HAP-1 (cell line): ENCODE results near the gene KCNT1.
"Not testable (repeated sequence)": the region's sequence is repeated elsewhere in the genome, so short reads cannot be mapped to it uniquely, and the experiment has no call there.

Source experiments
- DNase-seq, 2 experiments: peaks; one replicate each; pipeline ENCODE4 v3.0.0-alpha.2; 2016 to 2020; ENCODE audit warnings: low spot score in 2 of 2
- H3K27me3 ChIP-seq: fragments of 250-450 bp; sonication (Bioruptor Pico); 2 replicates; pipeline ENCODE4 v1.5.1; 2020; ENCODE audit warnings: low read depth, mild to moderate bottlenecking, moderate library complexity
- H3K36me3 ChIP-seq: fragments of 250-450 bp; sonication (Bioruptor Pico); replicated peaks from 2 replicates; pipeline ENCODE4 v1.5.1; 2020; ENCODE audit warnings: mild to moderate bottlenecking
- H3K4me1 ChIP-seq: fragments of 250-450 bp; sonication (Bioruptor Pico); 2 replicates; pipeline ENCODE4 v1.5.1; 2020; ENCODE audit warnings: mild to moderate bottlenecking
- H3K4me3 ChIP-seq: fragments of 250-450 bp; sonication (Bioruptor Pico); 2 replicates; pipeline ENCODE4 v1.5.1; 2020; ENCODE audit warnings: mild to moderate bottlenecking, moderate library complexity
- H3K9me3 ChIP-seq: fragments of 250-450 bp; sonication (Bioruptor Pico); 2 replicates; pipeline ENCODE4 v1.5.1; 2020; ENCODE audit warnings: mild to moderate bottlenecking, moderate library complexity
- in situ Hi-C: fragments of 300-500 bp; cut with MboI; formaldehyde crosslinking; loops from 3 replicates; pipeline ENCODE4 v1.14.3; 2020; ENCODE audit warnings: low sequenced_read_pairs, inconsistent platforms, mixed read lengths

The KCNT1 gene

DNA sequence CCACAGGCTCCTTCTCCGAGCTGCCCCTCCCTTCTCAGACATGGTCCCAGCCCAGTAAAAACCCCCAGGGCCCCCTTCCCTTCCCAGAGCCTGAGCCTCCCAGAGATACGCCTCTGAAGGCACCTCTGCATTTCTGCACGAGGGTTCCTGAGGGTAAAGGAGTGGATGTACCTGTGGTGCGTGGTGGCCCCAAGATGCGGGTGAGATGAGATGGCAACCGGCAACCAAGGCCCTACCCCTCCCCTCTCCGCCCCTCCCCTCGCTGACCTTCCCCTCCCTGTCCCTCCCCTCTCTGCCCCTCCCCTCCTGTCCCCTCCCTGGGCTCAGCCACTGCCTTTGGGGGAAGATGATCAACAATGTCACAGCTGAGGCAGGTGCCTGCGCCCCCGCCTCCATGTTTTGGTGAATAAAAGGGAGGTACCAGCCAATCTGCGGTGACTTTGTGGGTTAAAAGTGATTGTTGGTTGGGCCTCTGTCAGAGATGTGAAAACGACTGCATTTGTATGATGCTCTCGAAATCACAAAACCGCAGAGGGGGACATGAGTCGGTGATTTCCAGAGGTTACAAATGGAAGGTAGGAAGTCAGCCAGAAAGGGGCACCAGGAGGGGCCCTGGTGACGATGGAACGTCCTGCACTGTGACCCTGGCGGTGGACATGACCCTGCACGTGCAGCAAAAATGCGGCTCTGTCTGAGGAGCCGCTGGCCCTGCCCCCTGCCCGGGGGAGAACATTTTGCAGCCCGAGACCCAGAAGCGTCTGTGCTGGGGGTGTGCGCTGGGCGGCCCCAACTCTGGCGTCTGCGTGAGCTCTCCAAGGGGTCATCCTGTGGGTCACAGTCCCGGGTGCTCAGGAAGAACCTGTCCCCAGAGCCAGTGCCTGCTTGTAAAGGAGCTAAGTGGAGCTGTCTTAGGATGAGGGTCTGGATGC lies 35.2 kb upstream of the KCNT1 start:
- Histone ChIP-seq H3K4me3 (no peak overlapping the region), H3K4me1 (no peaks in the 10 kb centered on the region), H3K36me3 (no peaks in the 10 kb centered on the region), H3K27me3 (peaks cover 13% of the 10 kb centered on the region), H3K9me3 (no peaks in the 10 kb centered on the region)
- in situ Hi-C loops = no loop called here
- no peak for DNase-seq

GRCh38 chr9:135667463-135668001 lies 34.5 kb upstream of the KCNT1 start:
- Histone ChIP-seq H3K36me3 (no peaks in the 10 kb centered on the region), H3K4me1 (no peaks in the 10 kb centered on the region), H3K9me3 (no peaks in the 10 kb centered on the region), H3K4me3 (no peak overlapping the region), H3K27me3 (peaks cover 13% of the 10 kb centered on the region)
- DNase-seq = no peak
- in situ Hi-C loops = no loop called here

DNA sequence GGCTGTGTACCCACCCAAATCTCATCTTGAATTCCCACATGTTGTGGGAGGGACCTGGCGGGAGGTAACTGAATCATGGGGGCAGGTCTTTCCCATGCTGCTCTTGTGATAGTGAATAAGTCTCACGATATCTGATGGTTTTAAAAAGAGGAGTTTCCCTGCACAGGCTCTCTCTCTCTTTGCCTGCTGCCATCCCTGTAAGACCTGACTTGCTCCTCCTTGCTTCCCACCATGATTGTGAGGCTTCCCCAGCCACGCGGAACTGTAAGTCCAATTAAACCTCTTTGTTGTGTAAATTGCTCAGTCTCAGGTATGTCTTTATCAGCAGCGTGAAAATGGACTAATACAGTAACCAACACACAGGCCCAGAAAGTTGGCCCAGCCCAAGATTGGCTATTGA lies 33.0 kb upstream of the KCNT1 start:
- in situ Hi-C loops, H3K36me3 ChIP-seq, H3K4me1 ChIP-seq, H3K4me3 ChIP-seq, DNase-seq, H3K9me3 ChIP-seq: not testable (repeated sequence)
- peaks cover 13% of the 10 kb centered on the region for H3K27me3 ChIP-seq

GRCh38 chr9:135669616-135670285 lies 32.2 kb upstream of the KCNT1 start:
- Histone ChIP-seq H3K27me3 (peaks cover 13% of the 10 kb centered on the region), H3K4me3 (no peak overlapping the region), H3K4me1 (no peaks in the 10 kb centered on the region), H3K9me3 (no peaks in the 10 kb centered on the region), H3K36me3 (no peaks in the 10 kb centered on the region)
- in situ Hi-C loops = no loop called here
- no peak for DNase-seq

- in situ Hi-C loops = no loop called here
- Histone ChIP-seq H3K36me3 (no peaks in the 10 kb centered on the region), H3K4me1 (no peaks in the 10 kb centered on the region), H3K9me3 (no peaks in the 10 kb centered on the region), H3K4me3 (no peak overlapping the region), H3K27me3 (peaks cover 5% of the 10 kb centered on the region; the same call in 1 of the 2 replicates)
- no peak for DNase-seq
These were observed 31.0 kb upstream of the KCNT1 start for GRCh38 chr9:135670721-135671590.

GRCh38 chr9:135671591-135672041 lies 30.4 kb upstream of the KCNT1 start:
- in situ Hi-C loops = no loop called here
- peak in 1 of 2 experiments; percentile 25 for DNase-seq
- Histone ChIP-seq H3K4me1 (no peaks in the 10 kb centered on the region), H3K36me3 (no peaks in the 10 kb centered on the region), H3K27me3 (no peaks in the 10 kb centered on the region), H3K4me3 (no peak overlapping the region), H3K9me3 (no peaks in the 10 kb centered on the region)

DNA sequence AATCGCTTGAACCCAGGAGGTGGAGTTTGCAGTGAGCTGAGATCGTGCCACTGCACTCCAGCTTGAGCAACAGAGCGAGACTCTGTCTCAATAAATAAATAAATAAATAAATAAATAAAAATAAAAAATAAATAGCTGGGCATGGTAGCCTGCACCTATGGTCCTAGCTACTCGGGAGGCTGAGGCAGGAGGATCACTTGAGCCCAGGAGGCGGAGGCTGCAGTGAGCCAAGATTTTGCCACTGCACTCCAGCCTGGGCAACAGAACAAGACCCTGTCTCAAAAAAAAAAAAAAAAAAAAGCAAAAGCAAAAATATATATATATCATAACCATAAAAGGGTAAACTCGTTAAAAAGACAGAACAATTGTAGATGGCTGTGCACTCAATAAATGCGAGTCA lies 29.2 kb upstream of the KCNT1 start:
- H3K9me3 ChIP-seq, DNase-seq, in situ Hi-C loops, H3K4me1 ChIP-seq, H3K27me3 ChIP-seq, H3K4me3 ChIP-seq, H3K36me3 ChIP-seq: not testable (repeated sequence)

GRCh38 chr9:135673941-135674340 lies 28.0 kb upstream of the KCNT1 start:
- no peaks in the 10 kb centered on the region for H3K9me3 ChIP-seq
- H3K36me3 ChIP-seq = no peaks in the 10 kb centered on the region
- in situ Hi-C loops = no loop called here
- H3K4me1 ChIP-seq = no peaks in the 10 kb centered on the region
- H3K27me3 ChIP-seq = no peaks in the 10 kb centered on the region
- no peak for DNase-seq
- no peak overlapping the region for H3K4me3 ChIP-seq

- H3K4me1 ChIP-seq = no peaks in the 10 kb centered on the region
- H3K9me3 ChIP-seq = no peaks in the 10 kb centered on the region
- in situ Hi-C loops = loop anchor here (25.0 kb wide), 1 partner anchor 112 kb away; no protein-coding TSS in a partner anchor
- no peaks in the 10 kb centered on the region for H3K27me3 ChIP-seq
- no peaks in the 10 kb centered on the region for H3K36me3 ChIP-seq
- DNase-seq = no peak
- no peak overlapping the region for H3K4me3 ChIP-seq
These were observed 27.0 kb upstream of the KCNT1 start for GRCh38 chr9:135674977-135675376.

DNA sequence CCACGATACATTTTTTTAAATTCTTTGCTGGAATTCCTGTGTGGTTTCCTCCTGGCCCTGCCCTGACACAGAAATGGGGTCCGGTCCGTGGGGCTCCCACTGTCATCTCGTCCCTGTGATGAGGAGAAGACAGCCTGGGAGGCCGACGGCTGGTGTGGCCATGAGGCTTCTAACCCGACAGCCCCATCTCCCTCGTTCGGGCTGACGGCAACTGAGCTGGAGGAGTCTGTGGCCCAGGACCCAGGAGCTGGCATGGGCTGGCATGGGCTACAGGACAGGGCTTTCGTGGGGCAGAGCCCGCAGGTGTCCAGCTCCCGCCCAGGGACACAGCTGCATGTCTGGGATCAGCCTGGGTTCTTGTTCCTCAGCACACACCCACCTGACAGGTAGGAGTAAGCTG lies 25.1 kb upstream of the KCNT1 start:
- Histone ChIP-seq H3K27me3 (no peaks in the 10 kb centered on the region), H3K4me3 (no peak overlapping the region), H3K36me3 (no peaks in the 10 kb centered on the region), H3K4me1 (no peaks in the 10 kb centered on the region), H3K9me3 (no peaks in the 10 kb centered on the region)
- in situ Hi-C loops = loop anchor here (25.0 kb wide), 1 partner anchor 110 kb away; no protein-coding TSS in a partner anchor
- no peak for DNase-seq

- no peaks in the 10 kb centered on the region for H3K27me3 ChIP-seq
- no peaks in the 10 kb centered on the region for H3K36me3 ChIP-seq
- in situ Hi-C loops = loop anchor here (25.0 kb wide), 1 partner anchor 110 kb away; no protein-coding TSS in a partner anchor
- H3K9me3 ChIP-seq = no peaks in the 10 kb centered on the region
- no peak for DNase-seq
- no peaks in the 10 kb centered on the region for H3K4me1 ChIP-seq
- no peak overlapping the region for H3K4me3 ChIP-seq
These were observed 24.3 kb upstream of the KCNT1 start for GRCh38 chr9:135677641-135678168.

- DNase-seq = no peak
- Histone ChIP-seq H3K27me3 (no peaks in the 10 kb centered on the region), H3K4me3 (no peak overlapping the region), H3K36me3 (no peaks in the 10 kb centered on the region), H3K9me3 (no peaks in the 10 kb centered on the region), H3K4me1 (no peaks in the 10 kb centered on the region)
- in situ Hi-C loops = loop anchor here (25.0 kb wide), 1 partner anchor 109 kb away; no protein-coding TSS in a partner anchor
These were observed 23.6 kb upstream of the KCNT1 start for GRCh38 chr9:135678236-135679017.
